ENCODE measurements around the gene RBM33. TPM values are rescaled to one million over a fixed set of nuclear protein-coding genes. Genes with fewer than 3 reads are reported as not detected.
A peak's percentile ranks its signal among the peaks of the same experiment; 100 is the strongest.

RBM33 gene
- total and polyA plus RNA-seq, 9 of the 15 experiments (the other 6 are each of a cell fraction or from before 2014, with no cell fraction given) = 4.4 to 80.7 (median 27.3) TPM

GRCh38 chr7:155796381-155797261 lies 152.2 kb downstream of the RBM33 start (continued):
- TF ChIP-seq ZBTB12 (CRISPR knock-in tag; IDR thresholded peaks at IDR 0.05) (no peak), DEAF1 (CRISPR knock-in tag; IDR thresholded peaks at IDR 0.05) (peak; percentile 53; the same call in 1 of the 2 replicates), CTCFL (IDR thresholded peaks at IDR 0.05; ENCODE audit: borderline replicate concordance, insufficient read depth, low read depth, low read length, poor library complexity, severe bottlenecking) (peak; percentile 8), PCBP1 (IDR thresholded peaks at IDR 0.05; ENCODE audit: low read depth, low read length, poor library complexity, severe bottlenecking) (peak; percentile 50), CBX8 (IDR thresholded peaks at IDR 0.05; ENCODE audit: borderline replicate concordance, extremely low read depth, low read depth, low read length, poor library complexity, severe bottlenecking) (no peak), MITF (IDR thresholded peaks at IDR 0.05) (no peak), RBFOX2 (IDR thresholded peaks at IDR 0.05; ENCODE audit: low read depth, low read length) (no peak), NR2C1 (IDR thresholded peaks at IDR 0.05) (no peak), NR2C1 (tag; IDR thresholded peaks at IDR 0.05) (0 out of 2 replicates have a peak, but pooled peaks have one; percentile 19), USF1 (CRISPR knock-in tag; IDR thresholded peaks at IDR 0.05) (no peak), CREB1 (IDR thresholded peaks at IDR 0.05) (no peak), CREB1 (CRISPR knock-in tag; IDR thresholded peaks at IDR 0.05) (no peak), BCL6 (CRISPR knock-in tag; IDR thresholded peaks at IDR 0.05) (no peak), CAMTA2 (CRISPR knock-in tag; conservative IDR thresholded peaks at IDR 0.05) (no peak), ZNF707 (CRISPR knock-in tag; conservative IDR thresholded peaks at IDR 0.05) (no peak), EWSR1 (IDR thresholded peaks at IDR 0.05; ENCODE audit: borderline replicate concordance, low read depth, partially characterized antibody) (no peak), CBX1 (IDR thresholded peaks at IDR 0.05; ENCODE audit: low read depth) (no peak), ELF1 (tag; IDR thresholded peaks at IDR 0.05) (no peak), POLR2G (IDR thresholded peaks at IDR 0.05; ENCODE audit: low read depth, low read length) (no peak), HDAC2 (IDR thresholded peaks at IDR 0.05) (no peak)

All from K562 (cell line).